HCT116 (cell line): ENCODE data around the gene DNAJC7. TPM values are rescaled to one million over a fixed set of nuclear protein-coding genes. Genes with fewer than 3 reads are reported as not detected.

ENCODE experiments used
- ATAC-seq: fragments of 200-7000 bp; cut with Tn5 transposase; 2 replicates; pipeline ENCODE4 v1.9.1; 2020; ENCODE audit warnings: mild to moderate bottlenecking, moderate library complexity
- BruUV-seq: library from RNA; stranded (reverse); fragments of 400-500 nt; replicated peaks from 2 replicates; lab custom pipeline; 2021; lab: Mats Ljungman, UMichigan
- CTCF ChIA-PET: fragments of 300-600 bp; sonication (Branson Sonifier 250); formaldehyde crosslinking; loops from one replicate; lab custom pipeline; 2021; ENCODE audit warnings: antibody characterized with exemption; lab: Charles Lee
- POLR2A ChIA-PET: fragments of 300-600, 350-600 bp; sonication (Branson Sonifier 250); formaldehyde crosslinking; loops from one replicate; lab custom pipeline; 2021; ENCODE audit warnings: antibody characterized with exemption; lab: Charles Lee
- RAD21 ChIA-PET, 2 experiments: fragments of 300-600 bp; sonication (Branson Sonifier 250); formaldehyde crosslinking; loops; one replicate each; lab custom pipeline; 2023; ENCODE audit warnings: low total read pairs in 2 of 2; ENCODE audit not compliant: uncharacterized antibody in 2 of 2, unreplicated experiment in 2 of 2, low non-redundant PET in 1 of 2; lab: Charles Lee
- DNase-seq: peaks from one replicate; pipeline ENCODE4 v3.0.0-alpha.2; 2010; ENCODE audit warnings: low read depth, low spot score
- H2AFZ ChIP-seq: fragments of 200-600 bp; shearing (Covaris generic), sonication (generic); 2 replicates; pipeline ENCODE4 v1.6.1; 2017; ENCODE audit warnings: low read depth, mixed run types, mixed read lengths, antibody characterized with exemption, low read length; ENCODE audit not compliant: poor library complexity, severe bottlenecking
- H3K27ac ChIP-seq: 2 replicates; pipeline ENCODE4 v1.5.1; 2012; ENCODE audit warnings: low read depth, low read length
- H3K27me3 ChIP-seq: fragments of 200-600 bp; sonication (generic); 2 replicates; pipeline ENCODE4 v1.6.1; 2016; ENCODE audit warnings: mixed run types, low read length, mixed read lengths; ENCODE audit not compliant: insufficient read depth
- H3K36me3 ChIP-seq, 2 experiments: fragments of 200-500 bp in 1 of 2; fragments of 200-600 bp in 1 of 2; sonication (Bioruptor generic) in 1 of 2; sonication (generic) in 1 of 2; 2 replicates each; pipeline versions ENCODE4 v1.5.1 to v1.6.1; 2014 to 2016; ENCODE audit warnings: low read length in 2 of 2, inconsistent platforms in 1 of 2, mixed read lengths in 1 of 2, mixed run types in 1 of 2; ENCODE audit not compliant: insufficient read depth in 2 of 2, control insufficient read depth in 1 of 2
- H3K4me1 ChIP-seq, 2 experiments: fragments of 200-600 bp in 1 of 2; sonication (generic) in 1 of 2; 2 replicates each; pipeline versions ENCODE4 v1.5.1 to v1.6.1; 2012 to 2017; ENCODE audit warnings: low read length in 2 of 2, inconsistent platforms in 1 of 2, mild to moderate bottlenecking in 1 of 2, mixed read lengths in 1 of 2, mixed run types in 1 of 2, moderate library complexity in 1 of 2; ENCODE audit not compliant: insufficient read depth in 2 of 2, control insufficient read depth in 1 of 2
- H3K4me2 ChIP-seq: fragments of 200-600 bp; sonication (generic); 2 replicates; pipeline ENCODE4 v1.6.1; 2017; ENCODE audit warnings: mixed run types, low read length, mixed read lengths
- H3K4me3 ChIP-seq, 2 experiments: fragments of 200-600 bp in 1 of 2; sonication (generic) in 1 of 2; replicated peaks in 1 of 2; 2 replicates each; pipeline ENCODE4 v1.5.1; 2011 to 2016; ENCODE audit warnings: low read length in 2 of 2, control low read depth in 1 of 2, low read depth in 1 of 2, mild to moderate bottlenecking in 1 of 2, mixed read lengths in 1 of 2, mixed run types in 1 of 2
- H3K79me2 ChIP-seq: fragments of 200-600 bp; sonication (generic); 2 replicates; pipeline ENCODE4 v1.6.1; 2017; ENCODE audit warnings: mild to moderate bottlenecking, mixed run types, low read length, moderate library complexity, mixed read lengths; ENCODE audit not compliant: insufficient read depth
- H3K9ac ChIP-seq: fragments of 200-600 bp; sonication (generic); 2 replicates; pipeline ENCODE4 v1.6.1; 2016; ENCODE audit warnings: low read length, mixed read lengths
- H3K9me2 ChIP-seq: fragments of 200-600 bp; sonication (generic), shearing (Covaris generic); 2 replicates; pipeline ENCODE4 v1.6.1; 2017; ENCODE audit warnings: mixed run types, mild to moderate bottlenecking, moderate library complexity; ENCODE audit not compliant: insufficient read depth
- H3K9me3 ChIP-seq, 2 experiments: fragments of 200-500 bp in 1 of 2; fragments of 200-600 bp in 1 of 2; sonication (Bioruptor generic) in 1 of 2; sonication (generic) in 1 of 2; 2 replicates each; pipeline ENCODE4 v1.6.1; 2014 to 2017; ENCODE audit warnings: low read length in 2 of 2, mixed read lengths in 2 of 2, inconsistent platforms in 1 of 2, low read depth in 1 of 2, mild to moderate bottlenecking in 1 of 2, mixed run types in 1 of 2, moderate library complexity in 1 of 2; ENCODE audit not compliant: control insufficient read depth in 1 of 2, insufficient read depth in 1 of 2
- H4K20me1 ChIP-seq: fragments of 200-600 bp; sonication (generic), shearing (Covaris generic); 2 replicates; pipeline ENCODE4 v1.6.1; 2017; ENCODE audit warnings: mixed run types, mild to moderate bottlenecking, moderate library complexity; ENCODE audit not compliant: insufficient read depth
- ATF3 ChIP-seq: IDR thresholded peaks from 2 replicates; pipeline ENCODE4 v1.6.1; 2012
- CTCF ChIP-seq, 3 experiments: fragments of 200-600 bp in 1 of 3; sonication (generic) in 1 of 3; IDR thresholded peaks in 2 of 3; conservative IDR thresholded peaks in 1 of 3; 2 replicates each; pipeline ENCODE4 v1.5.1; 2012 to 2017; ENCODE audit warnings: low read depth in 2 of 3, low read length in 2 of 3, antibody characterized with exemption in 1 of 3, borderline replicate concordance in 1 of 3, control low read depth in 1 of 3, mild to moderate bottlenecking in 1 of 3, mixed read lengths in 1 of 3, mixed run types in 1 of 3, moderate library complexity in 1 of 3; ENCODE audit not compliant: insufficient read depth in 1 of 3
- YY1 ChIP-seq: IDR thresholded peaks from 2 replicates; pipeline ENCODE4 v1.6.1; 2011; ENCODE audit warnings: low read length, low read depth, moderate library complexity, mild to moderate bottlenecking; ENCODE audit not compliant: insufficient replicate concordance; ENCODE audit errors: extremely low read depth
- intact Hi-C: fragments of 100-400 bp; cut with micrococcal nuclease; formaldehyde crosslinking; loops from 2 replicates; pipeline ENCODE4 v1.10.0; 2022
- total RNA-seq: library from RNA; stranded (reverse); gene quantifications from one replicate; pipeline ENCODE4 v1.2.1, GENCODE V29; 2021; ENCODE audit not compliant: unreplicated experiment
- TF ChIP-seq, protein P1 (sequence below): IDR thresholded peaks from 2 replicates; pipeline ENCODE4 v1.6.1; 2012; ENCODE audit warnings: low read depth
- TF ChIP-seq, protein P2 (sequence below): IDR thresholded peaks from 2 replicates; pipeline ENCODE4 v1.6.1; 2011; ENCODE audit warnings: mild to moderate bottlenecking, low read length, moderate library complexity; ENCODE audit not compliant: insufficient replicate concordance; ENCODE audit errors: extremely low read depth

DNAJC7 gene
- total RNA-seq, 1 experiment from 2014 or later, result 113 TPM

DNA sequence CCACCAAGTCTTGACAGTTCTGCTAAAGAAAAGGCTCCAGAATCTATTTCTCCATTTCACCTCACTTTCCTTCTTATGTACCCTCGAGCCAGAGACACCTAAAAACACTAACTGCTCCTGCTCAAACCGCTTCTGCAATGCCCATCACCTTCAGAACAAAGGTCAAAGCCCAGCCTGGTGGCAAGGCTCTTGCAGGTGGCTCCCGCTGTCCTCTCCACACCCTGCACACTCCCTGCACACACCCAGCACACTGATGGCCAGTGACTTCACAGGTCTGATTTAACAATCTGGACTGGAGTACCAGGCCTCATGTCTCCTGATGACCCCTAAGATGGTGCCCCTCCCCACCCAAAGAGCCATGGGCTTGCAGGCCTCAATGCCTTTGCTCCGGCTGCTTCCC is 43.0 kb upstream of the DNAJC7 start:
- no peaks in the 10 kb centered on the region for H3K27me3 ChIP-seq
- ChIA-PET CTCF (no interaction called here), RAD21 (no interaction called here)
- H3K9ac ChIP-seq, result no peak overlapping the region
- intact Hi-C loops, result no loop called here
- no peaks in the 10 kb centered on the region for H3K36me3 ChIP-seq
- no peaks in the 10 kb centered on the region for H4K20me1 ChIP-seq
- no peak overlapping the region for H3K4me2 ChIP-seq
- no peak for DNase-seq
- no peak for TF ChIP-seq YY1
- TF ChIP-seq, protein P1, sequence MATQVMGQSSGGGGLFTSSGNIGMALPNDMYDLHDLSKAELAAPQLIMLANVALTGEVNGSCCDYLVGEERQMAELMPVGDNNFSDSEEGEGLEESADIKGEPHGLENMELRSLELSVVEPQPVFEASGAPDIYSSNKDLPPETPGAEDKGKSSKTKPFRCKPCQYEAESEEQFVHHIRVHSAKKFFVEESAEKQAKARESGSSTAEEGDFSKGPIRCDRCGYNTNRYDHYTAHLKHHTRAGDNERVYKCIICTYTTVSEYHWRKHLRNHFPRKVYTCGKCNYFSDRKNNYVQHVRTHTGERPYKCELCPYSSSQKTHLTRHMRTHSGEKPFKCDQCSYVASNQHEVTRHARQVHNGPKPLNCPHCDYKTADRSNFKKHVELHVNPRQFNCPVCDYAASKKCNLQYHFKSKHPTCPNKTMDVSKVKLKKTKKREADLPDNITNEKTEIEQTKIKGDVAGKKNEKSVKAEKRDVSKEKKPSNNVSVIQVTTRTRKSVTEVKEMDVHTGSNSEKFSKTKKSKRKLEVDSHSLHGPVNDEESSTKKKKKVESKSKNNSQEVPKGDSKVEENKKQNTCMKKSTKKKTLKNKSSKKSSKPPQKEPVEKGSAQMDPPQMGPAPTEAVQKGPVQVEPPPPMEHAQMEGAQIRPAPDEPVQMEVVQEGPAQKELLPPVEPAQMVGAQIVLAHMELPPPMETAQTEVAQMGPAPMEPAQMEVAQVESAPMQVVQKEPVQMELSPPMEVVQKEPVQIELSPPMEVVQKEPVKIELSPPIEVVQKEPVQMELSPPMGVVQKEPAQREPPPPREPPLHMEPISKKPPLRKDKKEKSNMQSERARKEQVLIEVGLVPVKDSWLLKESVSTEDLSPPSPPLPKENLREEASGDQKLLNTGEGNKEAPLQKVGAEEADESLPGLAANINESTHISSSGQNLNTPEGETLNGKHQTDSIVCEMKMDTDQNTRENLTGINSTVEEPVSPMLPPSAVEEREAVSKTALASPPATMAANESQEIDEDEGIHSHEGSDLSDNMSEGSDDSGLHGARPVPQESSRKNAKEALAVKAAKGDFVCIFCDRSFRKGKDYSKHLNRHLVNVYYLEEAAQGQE, result no peak
- TF ChIP-seq, protein P2, sequence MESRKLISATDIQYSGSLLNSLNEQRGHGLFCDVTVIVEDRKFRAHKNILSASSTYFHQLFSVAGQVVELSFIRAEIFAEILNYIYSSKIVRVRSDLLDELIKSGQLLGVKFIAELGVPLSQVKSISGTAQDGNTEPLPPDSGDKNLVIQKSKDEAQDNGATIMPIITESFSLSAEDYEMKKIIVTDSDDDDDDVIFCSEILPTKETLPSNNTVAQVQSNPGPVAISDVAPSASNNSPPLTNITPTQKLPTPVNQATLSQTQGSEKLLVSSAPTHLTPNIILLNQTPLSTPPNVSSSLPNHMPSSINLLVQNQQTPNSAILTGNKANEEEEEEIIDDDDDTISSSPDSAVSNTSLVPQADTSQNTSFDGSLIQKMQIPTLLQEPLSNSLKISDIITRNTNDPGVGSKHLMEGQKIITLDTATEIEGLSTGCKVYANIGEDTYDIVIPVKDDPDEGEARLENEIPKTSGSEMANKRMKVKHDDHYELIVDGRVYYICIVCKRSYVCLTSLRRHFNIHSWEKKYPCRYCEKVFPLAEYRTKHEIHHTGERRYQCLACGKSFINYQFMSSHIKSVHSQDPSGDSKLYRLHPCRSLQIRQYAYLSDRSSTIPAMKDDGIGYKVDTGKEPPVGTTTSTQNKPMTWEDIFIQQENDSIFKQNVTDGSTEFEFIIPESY, result no peak
- TF ChIP-seq CTCF (IDR thresholded peaks at IDR 0.05 in 2 of 3, conservative IDR thresholded peaks at IDR 0.05 in 1 of 3; ENCODE audit: borderline replicate concordance in 1 of 3, insufficient read depth in 1 of 3, low read depth in 2 of 3, low read length in 2 of 3), result no peak
- TF ChIP-seq ATF3, result no peak
- TF ChIP-seq, all 23 proteins: peak for 0
- POLR2A ChIA-PET, result no interaction called here
- Histone ChIP-seq H3K27ac (no peak overlapping the region), H3K79me2 (no peaks in the 10 kb centered on the region), H3K9me3 (no peaks in the 10 kb centered on the region), H2AFZ (no peak overlapping the region), H3K4me3 (no peak overlapping the region), H3K4me1 (peaks cover 12 to 16% of the 10 kb centered on the region in 2 experiments), H3K9me2 (no peaks in the 10 kb centered on the region)
- ATAC-seq, result no peak
- BruUV-seq, result no TSS peak
